ENCODE results near the gene ALDH9A1. TPM values are rescaled to one million over a fixed set of nuclear protein-coding genes. Genes with fewer than 3 reads are reported as not detected.

ALDH9A1 gene
- polyA plus RNA-seq, 3 donors from 2014 or later, result 60.7 to 98.3 (median 90.8) TPM

DNA sequence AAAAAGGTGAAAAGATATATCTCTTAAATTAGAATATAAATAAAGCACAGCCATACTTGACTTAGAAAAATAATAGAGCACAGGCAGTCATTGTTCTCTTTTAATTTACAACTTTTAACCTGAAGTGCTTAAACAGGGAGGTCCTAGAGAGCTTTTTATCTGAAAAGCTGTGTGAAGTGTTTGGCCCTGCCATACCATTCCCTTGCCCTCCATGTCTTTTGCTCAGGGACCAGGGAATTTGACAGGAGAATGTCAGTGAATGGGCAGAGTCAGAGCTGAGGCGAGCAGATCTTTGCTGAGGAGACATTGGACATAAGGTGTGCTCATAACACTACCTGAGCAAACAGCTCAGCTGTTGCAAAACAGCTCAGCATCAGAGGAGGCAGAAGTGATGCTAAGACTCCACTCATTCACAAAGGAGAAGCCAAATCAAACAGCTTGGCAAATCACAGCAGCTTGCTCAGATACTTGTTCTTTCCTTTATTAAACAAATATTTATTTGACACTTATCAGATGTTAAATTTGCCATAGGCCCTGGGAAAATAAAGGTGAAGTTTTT lies 82.2 kb downstream of the ALDH9A1 start:
- no peak overlapping the region for H3K4me3 Mint-ChIP-seq
- no peak for DNase-seq
- no peaks in the 10 kb centered on the region for H3K4me1 Mint-ChIP-seq
- peaks cover 3 to 14% (median 6%) of the 10 kb centered on the region in 3 donors for H3K27me3 Mint-ChIP-seq (ENCODE audit: low read depth in 3 of 3)
- H3K36me3 Mint-ChIP-seq, result peaks cover 0 to 9% (median 0%) of the 10 kb centered on the region in 3 donors
- H3K9me3 Mint-ChIP-seq, result peaks cover 0 to 7% (median 1%) of the 10 kb centered on the region in 6 donors
- H3K27ac Mint-ChIP-seq, result no peak overlapping the region

Other genes with a start within 250 kb of the ALDH9A1 start
- not detected for gene LRRC52, start 154.6 kb downstream of the ALDH9A1 start, polyA plus RNA-seq
- 100 to 1,000 TPM in 2 of 3 donors, 10 to 100 TPM in 1; 81.6 to 149 (median 104) TPM for gene MGST3, start 67.3 kb downstream of the ALDH9A1 start, polyA plus RNA-seq
- 100 to 1,000 TPM; 146 to 161 (median 152) TPM for gene TMCO1, start 70.3 kb upstream of the ALDH9A1 start, polyA plus RNA-seq
- 10 to 100 TPM; 18.4 to 28.7 (median 24.8) TPM for gene UCK2, start 129.1 kb upstream of the ALDH9A1 start, polyA plus RNA-seq